B cell (primary cell): ENCODE results near the gene MOGAT3.

Experiments used
- CTCF ChIP-seq: fragments of 200-600 bp; IDR thresholded peaks from one replicate; pipeline ENCODE4 v1.8.0; 2022; ENCODE audit warnings: antibody characterized with exemption, mild to moderate bottlenecking
- EZH2 ChIP-seq: IDR thresholded peaks from 2 replicates; pipeline ENCODE4 v1.6.1; 2012; ENCODE audit warnings: borderline replicate concordance, low read depth, mild to moderate bottlenecking, moderate library complexity, low read length; ENCODE audit not compliant: insufficient read depth, poor library complexity, severe bottlenecking

GRCh38 chr7:101160910-101161309, 39.9 kb downstream of the MOGAT3 start:
- no peak for TF ChIP-seq CTCF
- TF ChIP-seq EZH2: no peak
